Cardiac muscle cell (in vitro differentiated cells and primary cell): ENCODE measurements around the gene TSBP1. TPM values are rescaled to one million over a fixed set of nuclear protein-coding genes. Genes with fewer than 3 reads are reported as not detected.
"Not testable (repeated sequence)": the region's sequence is repeated elsewhere in the genome, so short reads cannot be mapped to it uniquely, and the experiment has no call there.

Experiments
- DNase-seq, 2 donors: peaks; one replicate each; pipeline versions ENCODE4 v3.0.0 to v3.0.0-alpha.2; 2010 to 2017; ENCODE audit warnings: low read depth in 1 of 2, low spot score in 1 of 2
- H3K27ac ChIP-seq: fragments of 200-600 bp; sonication (generic); 2 replicates; pipeline ENCODE4 v1.5.1; 2016
- H3K27me3 ChIP-seq: fragments of 200-600 bp; sonication (generic); 2 replicates; pipeline ENCODE4 v1.6.0; 2016; ENCODE audit warnings: control low read depth
- H3K36me3 ChIP-seq: fragments of 200-600 bp; sonication (generic); 2 replicates; pipeline ENCODE4 v1.5.1; 2016; ENCODE audit warnings: control low read depth
- H3K4me1 ChIP-seq: fragments of 200-600 bp; sonication (generic); 2 replicates; pipeline ENCODE4 v1.8.1; 2017; ENCODE audit warnings: low read depth, mild to moderate bottlenecking, mixed run types
- H3K4me3 ChIP-seq: fragments of 200-600 bp; sonication (generic); 2 replicates; pipeline ENCODE4 v1.5.1; 2016; ENCODE audit warnings: mild to moderate bottlenecking
- H3K9me3 ChIP-seq: fragments of 200-600 bp; sonication (generic); 2 replicates; pipeline ENCODE4 v1.5.1; 2017; ENCODE audit warnings: low read depth, mild to moderate bottlenecking, control low read depth
- polyA plus RNA-seq: library from polyadenylated mRNA; unstranded; fragments of >200 nt; fragmentation: Nextera tagmentation; extraction: Ambion mirVana; gene quantifications from 2 replicates; pipeline ENCODE4 v1.2.1, GENCODE V29; 2016
- total RNA-seq: library from RNA; depleted of rRNA; stranded (reverse); fragments of >200 nt; gene quantifications from 2 replicates; pipeline ENCODE4 v1.2.3, GENCODE V29; 2016
- TF ChIP-seq, protein P1 (sequence below): IDR thresholded peaks from 2 replicates; pipeline ENCODE4 v1.5.1; 2012; ENCODE audit warnings: low read depth, mild to moderate bottlenecking, low read length

TSBP1 gene
- total and polyA plus RNA-seq, 2 experiments from 2014 or later: not detected

DNA sequence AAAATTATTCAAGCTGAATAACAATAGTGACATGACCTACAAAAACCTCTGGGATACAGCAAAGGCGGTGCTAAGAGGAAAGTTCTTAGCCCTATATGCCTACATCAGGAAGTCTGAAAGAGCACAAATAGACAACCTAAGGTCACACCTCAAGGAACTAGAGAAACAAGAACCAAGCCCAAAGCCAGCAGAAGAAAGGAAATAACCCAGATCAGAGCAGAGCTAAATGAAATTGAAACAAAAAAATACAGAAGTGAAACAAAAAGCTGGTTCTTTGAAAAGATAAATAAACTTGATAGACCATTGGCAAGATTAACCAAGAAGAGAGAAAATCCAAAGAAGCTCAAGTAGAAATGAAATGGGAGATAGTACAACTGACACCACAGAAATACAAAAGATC lies 100.3 kb downstream of the TSBP1 start:
- TF ChIP-seq, protein P1, sequence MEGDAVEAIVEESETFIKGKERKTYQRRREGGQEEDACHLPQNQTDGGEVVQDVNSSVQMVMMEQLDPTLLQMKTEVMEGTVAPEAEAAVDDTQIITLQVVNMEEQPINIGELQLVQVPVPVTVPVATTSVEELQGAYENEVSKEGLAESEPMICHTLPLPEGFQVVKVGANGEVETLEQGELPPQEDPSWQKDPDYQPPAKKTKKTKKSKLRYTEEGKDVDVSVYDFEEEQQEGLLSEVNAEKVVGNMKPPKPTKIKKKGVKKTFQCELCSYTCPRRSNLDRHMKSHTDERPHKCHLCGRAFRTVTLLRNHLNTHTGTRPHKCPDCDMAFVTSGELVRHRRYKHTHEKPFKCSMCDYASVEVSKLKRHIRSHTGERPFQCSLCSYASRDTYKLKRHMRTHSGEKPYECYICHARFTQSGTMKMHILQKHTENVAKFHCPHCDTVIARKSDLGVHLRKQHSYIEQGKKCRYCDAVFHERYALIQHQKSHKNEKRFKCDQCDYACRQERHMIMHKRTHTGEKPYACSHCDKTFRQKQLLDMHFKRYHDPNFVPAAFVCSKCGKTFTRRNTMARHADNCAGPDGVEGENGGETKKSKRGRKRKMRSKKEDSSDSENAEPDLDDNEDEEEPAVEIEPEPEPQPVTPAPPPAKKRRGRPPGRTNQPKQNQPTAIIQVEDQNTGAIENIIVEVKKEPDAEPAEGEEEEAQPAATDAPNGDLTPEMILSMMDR: no peak
- no peaks in the 10 kb centered on the region for H3K27me3 ChIP-seq
- no peak overlapping the region for H3K27ac ChIP-seq
- no peaks in the 10 kb centered on the region for H3K4me1 ChIP-seq
- no peak overlapping the region for H3K4me3 ChIP-seq
- no peak for DNase-seq
- no peaks in the 10 kb centered on the region for H3K36me3 ChIP-seq
- H3K9me3 ChIP-seq: no peaks in the 10 kb centered on the region

DNA sequence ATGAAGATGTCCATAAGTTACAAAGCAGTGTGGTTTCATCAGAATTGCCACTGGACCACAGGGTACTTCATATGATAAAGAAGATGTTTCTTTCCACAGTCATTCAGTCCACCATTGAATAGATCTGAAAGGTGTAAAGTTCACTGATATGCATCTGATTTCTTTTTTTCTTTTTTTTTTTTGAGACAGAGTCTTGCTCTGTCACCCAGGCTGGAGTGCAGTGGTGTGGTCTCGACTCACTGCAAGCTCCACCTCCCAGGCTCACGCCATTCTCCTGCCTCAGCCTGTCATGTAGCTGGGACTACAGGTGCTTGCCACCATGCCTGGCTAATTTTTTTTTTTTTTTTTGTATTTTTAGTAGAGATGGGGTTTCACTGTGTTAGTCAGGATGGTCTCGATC lies 103.2 kb downstream of the TSBP1 start:
- not testable (repeated sequence) for H3K27ac ChIP-seq

DNA sequence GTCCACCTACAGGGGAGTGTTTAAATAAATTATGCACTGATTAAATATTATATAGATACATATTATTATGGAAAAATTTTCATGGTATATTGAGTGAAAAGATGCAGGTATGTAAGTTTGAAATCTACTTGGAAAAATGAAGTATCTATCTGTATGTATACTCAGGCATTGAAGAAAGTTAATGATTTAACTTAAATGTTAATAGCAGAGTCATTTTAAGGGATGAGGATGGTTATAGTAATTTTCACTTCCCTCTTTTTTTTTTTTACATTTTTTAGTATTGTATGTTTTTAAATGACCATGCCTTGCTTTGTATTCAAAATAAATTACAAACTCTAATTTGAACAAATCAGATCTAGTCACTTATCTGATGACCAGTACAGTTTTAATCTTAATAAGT lies 104.7 kb downstream of the TSBP1 start:
- Histone ChIP-seq H3K9me3 (no peaks in the 10 kb centered on the region), H3K4me3 (no peak overlapping the region), H3K4me1 (no peaks in the 10 kb centered on the region), H3K36me3 (no peaks in the 10 kb centered on the region), H3K27ac (no peak overlapping the region), H3K27me3 (no peaks in the 10 kb centered on the region)
- DNase-seq: no peak
- TF ChIP-seq, protein P1: no peak

More for the DNA sequence above, 103.2 kb downstream of the TSBP1 start:
- not testable (repeated sequence) for H3K27me3 ChIP-seq, H3K9me3 ChIP-seq, H3K4me3 ChIP-seq, DNase-seq, H3K4me1 ChIP-seq, H3K36me3 ChIP-seq

DNA sequence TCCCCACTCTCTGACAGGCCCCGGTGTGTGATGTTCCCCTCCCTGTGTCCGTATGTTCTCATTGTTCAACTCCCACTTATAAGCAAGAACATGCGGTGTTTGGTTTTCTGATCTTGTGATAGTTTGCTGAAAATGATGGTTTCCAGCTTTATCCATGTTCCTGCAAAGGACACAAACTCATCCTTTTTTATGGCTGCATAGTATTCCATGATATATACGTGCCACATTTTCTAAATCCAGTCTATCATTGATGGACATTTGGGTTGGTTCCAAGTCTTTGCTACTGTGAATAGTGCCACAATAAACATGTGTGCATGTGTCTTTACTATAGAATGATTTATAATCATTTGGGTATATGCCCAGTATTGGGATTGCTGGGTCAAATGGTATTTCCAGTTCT lies 114.4 kb downstream of the TSBP1 start:
- H3K4me1 ChIP-seq, H3K27me3 ChIP-seq, DNase-seq, H3K9me3 ChIP-seq, H3K4me3 ChIP-seq, H3K36me3 ChIP-seq, H3K27ac ChIP-seq: not testable (repeated sequence)

DNA sequence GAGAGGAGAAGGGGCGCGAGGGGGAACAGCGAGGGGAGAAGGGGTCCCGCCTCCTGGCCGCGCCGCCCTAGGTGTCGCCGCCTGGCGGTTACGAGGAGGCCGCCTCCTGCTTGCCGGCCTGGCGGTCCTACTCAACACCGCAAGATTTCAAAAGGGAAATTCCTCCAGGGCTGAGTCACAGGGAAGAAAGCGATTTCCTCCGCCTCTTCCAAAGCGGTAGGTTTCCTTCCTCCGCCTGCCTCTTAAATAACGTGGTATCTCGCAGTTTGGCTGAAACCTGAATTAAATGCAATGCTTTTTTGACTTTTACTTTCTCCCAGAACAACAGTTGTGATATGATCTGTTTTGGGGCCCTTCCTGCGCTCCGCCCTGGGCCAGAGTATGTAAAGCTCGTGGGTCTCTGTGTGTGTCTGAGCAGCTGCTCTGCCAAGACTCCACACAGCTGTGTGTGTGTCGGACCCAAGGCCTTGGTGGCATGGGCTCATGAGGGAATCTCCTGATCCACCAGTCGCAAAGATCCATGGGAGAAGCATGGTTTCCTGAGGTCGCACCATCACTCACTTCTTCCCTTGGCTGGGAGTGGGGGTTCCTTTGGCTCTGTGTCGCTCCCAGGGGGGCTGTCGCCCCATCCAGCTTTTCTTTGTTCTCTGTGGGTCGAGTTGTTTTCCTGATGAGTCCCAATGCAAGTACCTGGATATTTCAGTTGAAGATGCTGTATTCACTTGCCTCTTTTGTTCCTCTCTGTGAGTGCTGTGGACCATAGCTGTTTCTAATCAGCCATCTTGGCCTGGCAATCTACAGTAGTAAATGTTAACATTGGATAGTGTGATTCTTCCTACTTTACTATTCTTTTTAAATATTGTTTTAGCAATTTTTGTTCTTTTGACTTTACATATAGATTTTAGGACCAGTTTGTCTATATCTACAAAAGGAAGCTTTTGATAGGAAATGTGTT lies 116.2 kb downstream of the TSBP1 start:
- Histone ChIP-seq H3K36me3 (no peaks in the 10 kb centered on the region), H3K27ac (no peak overlapping the region), H3K4me3 (no peak overlapping the region), H3K9me3 (no peaks in the 10 kb centered on the region), H3K27me3 (no peaks in the 10 kb centered on the region), H3K4me1 (no peaks in the 10 kb centered on the region)
- TF ChIP-seq, protein P1: peak; percentile 46
- peak; percentile 53 to 97 for DNase-seq

DNA sequence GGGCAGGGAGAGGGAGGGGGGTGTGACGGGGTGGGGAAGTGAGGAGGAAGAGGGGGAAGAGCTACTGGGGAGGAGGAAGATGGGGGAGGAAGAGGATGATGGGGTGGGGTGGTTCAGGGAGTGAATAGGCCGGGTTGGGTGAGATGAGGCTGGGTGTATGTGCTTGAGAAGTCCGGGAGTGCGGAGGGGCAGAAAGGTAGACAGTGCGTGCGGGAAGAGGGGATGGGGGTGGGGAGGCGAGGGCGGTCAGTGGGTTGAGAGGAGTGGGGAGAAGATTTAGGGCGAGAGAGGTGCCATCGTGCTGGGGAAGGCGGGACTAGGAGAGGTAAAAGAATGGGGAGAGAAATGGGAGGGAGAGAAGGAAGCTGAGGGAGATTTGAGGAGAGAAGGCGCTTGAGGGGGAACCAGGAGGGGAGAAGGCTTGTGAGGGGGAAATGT lies 116.9 kb downstream of the TSBP1 start:
- Histone ChIP-seq H3K4me1 (no peaks in the 10 kb centered on the region), H3K9me3 (no peaks in the 10 kb centered on the region), H3K27ac (no peak overlapping the region), H3K36me3 (no peaks in the 10 kb centered on the region), H3K4me3 (no peak overlapping the region), H3K27me3 (no peaks in the 10 kb centered on the region)
- peak in 1 of 2 donors; percentile 24 for DNase-seq
- TF ChIP-seq, protein P1: no peak
